Keratinocyte (primary cell): ENCODE results near the gene IFNGR1. TPM values are rescaled to one million over a fixed set of nuclear protein-coding genes. Genes with fewer than 3 reads are reported as not detected.

ENCODE experiments used
- DNase-seq: peaks from one replicate; pipeline ENCODE4 v3.0.0-alpha.2; 2011; ENCODE audit warnings: low read depth, missing footprints, low spot score
- FAIRE-seq: peaks from 2 replicates; lab custom pipeline; 2011; peaks lifted over from hg19 to GRCh38; lab: Jason Lieb, UNC
- H2AFZ ChIP-seq: 2 replicates; pipeline ENCODE4 v1.6.0; 2012; ENCODE audit warnings: low read length, control low read depth, inconsistent platforms; ENCODE audit not compliant: control insufficient read depth
- H3K27ac ChIP-seq: 2 replicates; pipeline ENCODE4 v1.5.1; 2011; ENCODE audit warnings: low read length; ENCODE audit not compliant: control insufficient read depth, insufficient read depth
- H3K27me3 ChIP-seq: 3 replicates; pipeline ENCODE4 v1.6.0; 2011; ENCODE audit warnings: low read length; ENCODE audit not compliant: control insufficient read depth, insufficient read depth; ENCODE audit errors: extremely low read depth
- H3K36me3 ChIP-seq, 2 experiments: 2 replicates in 1 of 2; 3 replicates in 1 of 2; pipeline ENCODE4 v1.5.1; 2011; ENCODE audit warnings: low read length in 2 of 2, mild to moderate bottlenecking in 1 of 2; ENCODE audit not compliant: control insufficient read depth in 2 of 2, insufficient read depth in 2 of 2; ENCODE audit errors: extremely low read depth in 1 of 2
- H3K4me1 ChIP-seq: 3 replicates; pipeline ENCODE4 v1.5.1; 2011; ENCODE audit warnings: low read length; ENCODE audit not compliant: control insufficient read depth, insufficient read depth; ENCODE audit errors: extremely low read depth
- H3K4me2 ChIP-seq: 3 replicates; pipeline ENCODE4 v1.6.0; 2011; ENCODE audit warnings: low read depth, low read length; ENCODE audit not compliant: control insufficient read depth, insufficient read depth; ENCODE audit errors: extremely low read depth
- H3K4me3 ChIP-seq, 3 experiments: fragments of 200-600 bp in 1 of 3; sonication (generic) in 1 of 3; 2 replicates in 2 of 3; 3 replicates in 1 of 3; pipeline ENCODE4 v1.5.1; 2011 to 2016; ENCODE audit warnings: low read length in 3 of 3, mild to moderate bottlenecking in 3 of 3, control low read depth in 2 of 3, inconsistent platforms in 1 of 3, low read depth in 1 of 3, mixed read lengths in 1 of 3, mixed run types in 1 of 3, moderate library complexity in 1 of 3; ENCODE audit not compliant: control insufficient read depth in 2 of 3, insufficient read depth in 2 of 3; ENCODE audit errors: extremely low read depth in 1 of 3
- H3K79me2 ChIP-seq: 2 replicates; pipeline ENCODE4 v1.6.0; 2012; ENCODE audit warnings: low read length; ENCODE audit not compliant: control insufficient read depth, insufficient read depth
- H3K9ac ChIP-seq: 3 replicates; pipeline ENCODE4 v1.6.0; 2011; ENCODE audit warnings: low read length; ENCODE audit not compliant: control insufficient read depth, insufficient read depth; ENCODE audit errors: extremely low read depth
- H3K9me1 ChIP-seq: 3 replicates; pipeline ENCODE4 v1.6.0; 2011; ENCODE audit warnings: low read length; ENCODE audit not compliant: control insufficient read depth, insufficient read depth; ENCODE audit errors: extremely low read depth
- H3K9me3 ChIP-seq: 2 replicates; pipeline ENCODE4 v1.5.1; 2012; ENCODE audit warnings: low read depth, low read length; ENCODE audit not compliant: control insufficient read depth
- H4K20me1 ChIP-seq: 3 replicates; pipeline ENCODE4 v1.6.0; 2011; ENCODE audit warnings: low read length; ENCODE audit not compliant: control insufficient read depth, insufficient read depth; ENCODE audit errors: extremely low read depth
- EZH2 ChIP-seq: IDR thresholded peaks from one replicate; pipeline ENCODE4 v1.6.1; 2012; ENCODE audit warnings: inconsistent platforms, mild to moderate bottlenecking, low read length, moderate library complexity
- dilution Hi-C: fragments of 300-500 bp; cut with MboI; formaldehyde crosslinking; loops from one replicate; pipeline ENCODE4 v1.7.0; 2020; ENCODE audit warnings: low sequenced_read_pairs; ENCODE audit not compliant: extremely low pct_ligation_motif_present
- polyA plus RNA-seq, 5 experiments: library from polyadenylated mRNA; depleted of rRNA in 3 of 5; stranded (reverse) in 3 of 5; stranded (forward) in 1 of 5; unstranded in 1 of 5; fragments of >200 nt; gene quantifications; 1 replicate in 1 of 5; 2 replicates in 3 of 5; 3 replicates in 1 of 5; pipeline versions ENCODE4 v1.2.1 to v1.2.3, GENCODE V29; 2011 to 2012; ENCODE audit warnings: missing spikeins in 2 of 5, low read depth in 1 of 5, low replicate concordance in 1 of 5
- TF ChIP-seq, protein P1 (sequence below), 3 experiments: IDR thresholded peaks in 1 of 3; conservative IDR thresholded peaks in 1 of 3; optimal IDR thresholded peaks in 1 of 3; 2 replicates in 2 of 3; 3 replicates in 1 of 3; pipeline versions ENCODE3 to v1.5.1; 2011; ENCODE audit warnings: low read length in 3 of 3, mild to moderate bottlenecking in 3 of 3, moderate library complexity in 2 of 3, control low read depth in 1 of 3, inconsistent platforms in 1 of 3; ENCODE audit not compliant: insufficient read depth in 2 of 3; ENCODE audit errors: extremely low read depth in 1 of 3

The IFNGR1 gene
- polyA plus RNA-seq, 1 donor (not counting 4 experiments of a cell fraction or from before 2014, with no cell fraction given): 109 TPM

DNA sequence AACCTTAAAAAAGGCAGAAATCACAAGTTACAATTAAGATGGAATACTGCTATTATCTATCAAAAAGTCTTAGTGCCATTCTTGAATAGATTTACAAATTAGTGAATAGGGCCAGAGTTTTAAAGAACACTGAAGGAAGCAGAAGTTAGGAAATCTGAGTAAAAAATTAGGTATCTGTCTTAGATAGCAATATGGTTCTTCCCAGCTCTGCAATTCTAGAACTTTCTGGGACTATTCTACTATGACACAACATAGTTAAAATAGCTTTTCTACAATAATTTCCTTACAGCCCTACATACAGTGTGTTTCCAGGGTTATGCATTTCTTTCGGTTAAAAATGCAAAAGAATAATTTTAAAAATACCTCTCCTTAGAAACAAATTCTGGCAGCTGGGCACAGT is 18.2 kb downstream of the IFNGR1 start:
- TF ChIP-seq EZH2: no peak
- TF ChIP-seq, protein P1, sequence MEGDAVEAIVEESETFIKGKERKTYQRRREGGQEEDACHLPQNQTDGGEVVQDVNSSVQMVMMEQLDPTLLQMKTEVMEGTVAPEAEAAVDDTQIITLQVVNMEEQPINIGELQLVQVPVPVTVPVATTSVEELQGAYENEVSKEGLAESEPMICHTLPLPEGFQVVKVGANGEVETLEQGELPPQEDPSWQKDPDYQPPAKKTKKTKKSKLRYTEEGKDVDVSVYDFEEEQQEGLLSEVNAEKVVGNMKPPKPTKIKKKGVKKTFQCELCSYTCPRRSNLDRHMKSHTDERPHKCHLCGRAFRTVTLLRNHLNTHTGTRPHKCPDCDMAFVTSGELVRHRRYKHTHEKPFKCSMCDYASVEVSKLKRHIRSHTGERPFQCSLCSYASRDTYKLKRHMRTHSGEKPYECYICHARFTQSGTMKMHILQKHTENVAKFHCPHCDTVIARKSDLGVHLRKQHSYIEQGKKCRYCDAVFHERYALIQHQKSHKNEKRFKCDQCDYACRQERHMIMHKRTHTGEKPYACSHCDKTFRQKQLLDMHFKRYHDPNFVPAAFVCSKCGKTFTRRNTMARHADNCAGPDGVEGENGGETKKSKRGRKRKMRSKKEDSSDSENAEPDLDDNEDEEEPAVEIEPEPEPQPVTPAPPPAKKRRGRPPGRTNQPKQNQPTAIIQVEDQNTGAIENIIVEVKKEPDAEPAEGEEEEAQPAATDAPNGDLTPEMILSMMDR (optimal IDR thresholded peaks at IDR 0.05 in 1 of 3, IDR thresholded peaks at IDR 0.05 in 1 of 3, conservative IDR thresholded peaks at IDR 0.05 in 1 of 3; ENCODE audit: extremely low read depth in 1 of 3, insufficient read depth in 2 of 3, low read length in 3 of 3): no peak
- no peak overlapping the region for H3K4me2 ChIP-seq
- dilution Hi-C loops: no loop called here
- no peaks in the 10 kb centered on the region for H3K27me3 ChIP-seq
- no peak overlapping the region for H2AFZ ChIP-seq
- peaks cover 10 to 21% of the 10 kb centered on the region in 2 experiments for H3K36me3 ChIP-seq
- no peak overlapping the region for H3K9ac ChIP-seq
- H3K9me1 ChIP-seq: no peaks in the 10 kb centered on the region
- H4K20me1 ChIP-seq: no peaks in the 10 kb centered on the region
- no peak overlapping the region for H3K27ac ChIP-seq
- FAIRE-seq (no peak), DNase-seq (no peak)
- no peak overlapping the region for H3K4me3 ChIP-seq
- no peaks in the 10 kb centered on the region for H3K4me1 ChIP-seq
- H3K79me2 ChIP-seq: no peaks in the 10 kb centered on the region
- H3K9me3 ChIP-seq: no peaks in the 10 kb centered on the region

GRCh38 chr6:137200288-137200687 is 18.9 kb downstream of the IFNGR1 start:
- H3K4me1 ChIP-seq: no peaks in the 10 kb centered on the region
- H4K20me1 ChIP-seq: no peaks in the 10 kb centered on the region
- no peak overlapping the region for H3K9ac ChIP-seq
- no peaks in the 10 kb centered on the region for H3K9me3 ChIP-seq
- TF ChIP-seq, protein P1 (optimal IDR thresholded peaks at IDR 0.05 in 1 of 3, IDR thresholded peaks at IDR 0.05 in 1 of 3, conservative IDR thresholded peaks at IDR 0.05 in 1 of 3; ENCODE audit: extremely low read depth in 1 of 3, insufficient read depth in 2 of 3, low read length in 3 of 3): no peak
- TF ChIP-seq EZH2: no peak
- peaks cover 4 to 16% of the 10 kb centered on the region in 2 experiments for H3K36me3 ChIP-seq
- DNase-seq: no peak
- H3K9me1 ChIP-seq: no peaks in the 10 kb centered on the region
- dilution Hi-C loops: no loop called here
- H3K79me2 ChIP-seq: no peaks in the 10 kb centered on the region
- H3K4me2 ChIP-seq: no peak overlapping the region
- no peak overlapping the region for H3K27ac ChIP-seq
- H3K27me3 ChIP-seq: no peaks in the 10 kb centered on the region
- H2AFZ ChIP-seq: no peak overlapping the region
- no peak for FAIRE-seq
- H3K4me3 ChIP-seq: no peak overlapping the region
